Measurements from ENCODE around the gene KATNBL1.
"Not testable (repeated sequence)": the region's sequence is repeated elsewhere in the genome, so short reads cannot be mapped to it uniquely, and the experiment has no call there.

The KATNBL1 gene

GRCh38 chr15:34193272-34193671 is 16.6 kb downstream of the KATNBL1 start:
- not testable (repeated sequence) for DNase-seq

GRCh38 chr15:34188711-34189110 is 21.2 kb downstream of the KATNBL1 start:
- no peak for DNase-seq

- DNase-seq = no peak
Observed at GRCh38 chr15:34185666-34186065, 24.2 kb downstream of the KATNBL1 start.

GRCh38 chr15:34182942-34183341 is 27.0 kb downstream of the KATNBL1 start:
- DNase-seq = no peak

GRCh38 chr15:34179234-34179633 is 30.7 kb downstream of the KATNBL1 start:
- no peak for DNase-seq

GRCh38 chr15:34165987-34166573 is 43.8 kb downstream of the KATNBL1 start:
- not testable (repeated sequence) for DNase-seq

- DNase-seq = peak; percentile 6 to 60 (median 43)
Observed at GRCh38 chr15:34161329-34161963, 48.5 kb downstream of the KATNBL1 start.

- no peak for DNase-seq
Observed at GRCh38 chr15:34160735-34161134, 49.2 kb downstream of the KATNBL1 start.

GRCh38 chr15:34158355-34158754 is 51.5 kb downstream of the KATNBL1 start:
- no peak for DNase-seq

GRCh38 chr15:34155859-34156258 is 54.0 kb downstream of the KATNBL1 start:
- no peak for DNase-seq

- peak in 2 of 3 donors; percentile 7 to 30 for DNase-seq
Observed at GRCh38 chr15:34154725-34155204, 55.1 kb downstream of the KATNBL1 start.

GRCh38 chr15:34147371-34148140 is 62.3 kb downstream of the KATNBL1 start:
- DNase-seq = no peak

- DNase-seq = no peak
Observed at GRCh38 chr15:34133511-34133910, 76.4 kb downstream of the KATNBL1 start.

- no peak for DNase-seq
Observed at GRCh38 chr15:34132881-34133280, 77.0 kb downstream of the KATNBL1 start.

GRCh38 chr15:34128898-34129297 is 81.0 kb downstream of the KATNBL1 start:
- no peak for DNase-seq

- no peak for DNase-seq
Observed at GRCh38 chr15:34126522-34126921, 83.4 kb downstream of the KATNBL1 start.

GRCh38 chr15:34125945-34126344 is 84.0 kb downstream of the KATNBL1 start:
- DNase-seq = no peak

- DNase-seq = no peak
Observed at GRCh38 chr15:34124651-34125050, 85.2 kb downstream of the KATNBL1 start.

GRCh38 chr15:34122771-34123183 is 87.1 kb downstream of the KATNBL1 start:
- no peak for DNase-seq

GRCh38 chr15:34121786-34122185 is 88.1 kb downstream of the KATNBL1 start:
- DNase-seq = not testable (repeated sequence)

- DNase-seq = not testable (repeated sequence)
Observed at GRCh38 chr15:34120420-34120819, 89.5 kb downstream of the KATNBL1 start.

GRCh38 chr15:34119291-34119690 is 90.6 kb downstream of the KATNBL1 start:
- DNase-seq = no peak

- no peak for DNase-seq
Observed at GRCh38 chr15:34116620-34117019, 93.3 kb downstream of the KATNBL1 start.

- DNase-seq = no peak
Observed at GRCh38 chr15:34114739-34115138, 95.2 kb downstream of the KATNBL1 start.

Data from suppressor macrophage treated with lipopolysaccharide for 1 hour (primary cell).